Stimulated activated CD8-positive, alpha-beta memory T cell treated with anti-CD3 and anti-CD28 coated beads, Interleukin-7, amount 100 ng/mL, for 1 hour (primary cell): ENCODE results near the gene JAM2.
"Not testable (repeated sequence)": the region's sequence is repeated elsewhere in the genome, so short reads cannot be mapped to it uniquely, and the experiment has no call there.

Source experiments
- DNase-seq, 2 donors: peaks; one replicate each; pipeline ENCODE4 v3.0.0-alpha.2; 2020; ENCODE audit warnings: low read depth in 2 of 2

JAM2 gene, protein sequence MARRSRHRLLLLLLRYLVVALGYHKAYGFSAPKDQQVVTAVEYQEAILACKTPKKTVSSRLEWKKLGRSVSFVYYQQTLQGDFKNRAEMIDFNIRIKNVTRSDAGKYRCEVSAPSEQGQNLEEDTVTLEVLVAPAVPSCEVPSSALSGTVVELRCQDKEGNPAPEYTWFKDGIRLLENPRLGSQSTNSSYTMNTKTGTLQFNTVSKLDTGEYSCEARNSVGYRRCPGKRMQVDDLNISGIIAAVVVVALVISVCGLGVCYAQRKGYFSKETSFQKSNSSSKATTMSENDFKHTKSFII

DNA sequence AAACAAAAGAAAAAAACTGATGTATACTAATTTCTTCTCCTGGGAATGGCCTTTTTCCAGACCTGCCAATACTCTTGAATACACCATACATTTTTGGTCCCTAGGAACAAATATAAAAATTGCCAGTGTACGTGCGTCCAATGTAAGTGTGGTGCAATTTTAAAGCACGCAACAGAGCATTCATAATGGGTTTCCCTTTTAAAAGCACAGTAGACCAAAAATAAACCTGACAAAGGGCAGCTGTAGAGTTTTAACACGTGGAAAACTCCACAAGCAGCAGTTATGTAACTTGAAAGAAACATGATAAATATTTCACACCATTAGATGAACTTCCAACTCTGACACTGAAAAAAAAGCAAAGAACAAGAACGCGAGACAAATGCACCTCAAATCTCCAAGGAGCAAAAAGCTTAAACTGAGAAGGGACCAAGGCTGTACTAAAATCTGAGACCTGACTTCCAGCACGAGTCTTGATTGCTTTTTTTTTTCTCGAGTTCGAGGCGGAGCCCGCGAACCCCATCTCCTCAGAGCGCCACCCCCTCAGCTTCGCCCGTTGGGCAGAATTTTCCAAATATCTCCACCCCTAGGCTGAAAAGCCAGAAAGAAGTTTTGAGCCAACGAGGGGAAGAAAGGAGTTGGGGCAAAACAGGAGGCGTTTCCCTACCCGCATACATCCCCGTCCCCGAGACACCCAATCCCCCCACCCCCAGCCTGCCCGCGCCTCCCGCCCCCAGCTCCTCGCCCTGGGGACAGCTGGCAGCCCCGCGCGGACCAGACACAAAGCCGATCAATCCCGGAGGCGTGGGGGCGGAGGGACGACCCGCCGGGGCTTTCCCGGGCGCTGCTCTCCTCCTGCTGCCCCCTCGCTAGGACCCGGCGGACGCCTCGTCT lies at the start of gene JAM2:
TSS of gene JAM2 (plus strand) at position 599 of the 891 bp plus-strand sequence. CDS start 564 bp downstream, outside the sequence.
- no peak for DNase-seq

DNA sequence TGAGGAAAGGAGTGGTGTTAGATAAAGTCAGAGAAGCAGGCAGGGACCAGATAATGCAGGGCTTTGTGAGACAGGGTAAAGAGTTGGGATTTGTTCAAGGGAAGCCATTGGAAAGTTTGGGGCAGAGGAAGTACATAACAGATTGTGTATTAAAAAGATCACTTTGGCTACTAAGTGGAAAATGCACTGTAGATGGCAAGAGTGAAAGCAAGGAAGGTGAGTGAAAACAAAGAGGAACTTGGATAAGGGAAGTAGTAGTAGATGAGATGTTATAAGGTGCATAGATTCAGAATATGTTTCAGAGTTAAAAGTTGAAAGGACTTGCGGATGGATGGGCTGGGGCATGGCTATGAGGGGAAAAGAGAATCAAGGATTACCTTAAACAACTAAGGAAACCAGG lies 49.2 kb upstream of the JAM2 start:
- no peak for DNase-seq

DNA sequence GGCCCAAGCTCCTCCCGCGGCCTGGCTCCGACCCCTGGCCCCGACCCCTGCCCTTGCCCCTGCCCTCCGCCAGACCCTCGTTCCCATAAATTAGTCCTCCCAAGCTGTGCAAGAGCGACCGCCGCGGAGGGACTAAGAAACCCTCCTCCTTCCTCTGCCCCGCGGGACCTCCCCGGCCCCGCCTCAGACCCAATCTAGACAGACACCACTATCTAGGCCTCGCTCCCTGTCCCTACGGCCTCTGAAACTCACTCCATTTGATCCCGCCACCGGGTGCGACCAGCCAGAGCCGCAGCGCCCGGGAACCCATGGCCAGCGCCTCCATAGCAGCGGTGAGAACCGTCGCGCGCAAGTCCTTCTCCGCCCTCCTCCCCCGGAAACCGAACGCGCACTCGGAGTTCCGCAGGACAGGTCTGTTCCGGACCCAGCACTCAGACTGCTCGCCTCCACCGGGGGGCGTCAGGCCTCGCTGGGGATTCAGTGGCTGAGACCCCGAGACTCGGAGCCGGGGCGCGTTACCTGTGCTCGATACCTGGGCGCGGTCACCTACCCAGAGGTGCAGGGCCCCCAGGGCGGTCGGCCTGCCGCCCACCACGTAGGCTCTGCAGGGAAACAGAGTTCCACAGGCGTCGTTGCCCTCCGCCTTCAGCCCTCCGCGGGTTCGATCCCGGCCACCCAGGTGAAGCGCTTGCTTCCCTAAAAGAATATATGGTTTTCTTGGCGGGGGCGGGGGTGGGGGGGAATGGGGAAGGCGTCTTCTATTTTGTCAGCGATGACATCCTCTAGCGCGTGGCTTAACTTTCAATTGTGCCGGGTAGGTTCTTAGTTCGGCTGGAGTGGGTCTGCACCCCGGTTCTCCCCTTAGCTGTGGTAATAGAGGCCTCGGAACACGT lies 31.7 kb upstream of the JAM2 start, which contains the start of gene MRPL39:
TSS of gene MRPL39 (minus strand) at position 331 of the 893 bp plus-strand sequence. CDS start at position 325, 6 bp downstream.
- DNase-seq, result peak; percentile 69 to 75

DNA sequence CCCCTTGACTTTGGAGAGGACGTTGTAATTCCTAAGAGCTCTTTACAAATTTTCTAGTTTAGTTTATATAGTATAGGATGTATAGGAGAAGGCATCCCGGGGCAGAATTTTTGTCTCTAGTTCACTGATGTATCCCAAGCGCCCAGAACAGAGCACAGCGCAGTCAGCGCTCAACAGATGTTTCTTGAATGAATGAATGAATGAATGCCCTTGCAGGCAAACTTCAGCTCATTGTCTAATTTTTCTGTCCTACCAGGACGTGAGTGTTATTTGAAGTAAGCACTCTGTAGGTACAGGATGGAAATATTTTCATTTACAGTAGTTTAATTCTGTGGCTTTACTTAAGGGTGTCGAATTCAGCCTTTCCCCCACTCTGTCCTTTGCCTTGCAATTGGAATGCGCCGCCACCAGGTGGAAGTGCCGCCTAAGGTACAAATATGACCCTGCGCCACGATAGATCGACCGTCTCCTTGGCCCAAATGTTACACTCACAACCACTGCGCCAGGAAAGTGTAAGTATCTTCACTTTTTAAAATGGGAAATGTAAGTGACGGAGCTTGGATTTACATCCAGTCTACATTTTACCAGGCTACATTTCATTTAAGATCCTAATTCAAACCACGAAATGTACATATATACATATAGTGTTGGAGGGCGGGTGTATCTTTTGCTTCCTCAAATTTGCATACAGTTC lies 30.9 kb upstream of the JAM2 start:
- peak; percentile 50 to 53 for DNase-seq

DNA sequence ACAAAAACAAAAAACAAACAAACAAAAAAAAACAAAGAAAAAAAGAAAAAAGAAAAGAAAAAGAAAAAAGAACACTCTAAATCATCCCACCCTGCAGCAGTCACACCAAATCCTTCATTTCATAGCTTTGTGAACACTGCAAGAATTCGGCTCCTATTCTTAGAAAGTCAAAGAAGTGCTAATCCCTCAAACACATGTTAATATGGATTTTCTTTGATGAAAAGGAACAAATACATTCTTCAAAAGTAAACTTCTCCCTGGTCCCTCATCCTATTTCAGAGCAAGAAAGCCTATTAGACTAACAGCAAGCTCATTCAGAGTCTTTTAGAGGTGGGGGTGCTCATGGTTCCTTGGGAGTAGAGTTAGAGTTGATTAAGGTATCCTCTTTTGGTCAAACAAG lies 24.6 kb upstream of the JAM2 start:
- no peak for DNase-seq

DNA sequence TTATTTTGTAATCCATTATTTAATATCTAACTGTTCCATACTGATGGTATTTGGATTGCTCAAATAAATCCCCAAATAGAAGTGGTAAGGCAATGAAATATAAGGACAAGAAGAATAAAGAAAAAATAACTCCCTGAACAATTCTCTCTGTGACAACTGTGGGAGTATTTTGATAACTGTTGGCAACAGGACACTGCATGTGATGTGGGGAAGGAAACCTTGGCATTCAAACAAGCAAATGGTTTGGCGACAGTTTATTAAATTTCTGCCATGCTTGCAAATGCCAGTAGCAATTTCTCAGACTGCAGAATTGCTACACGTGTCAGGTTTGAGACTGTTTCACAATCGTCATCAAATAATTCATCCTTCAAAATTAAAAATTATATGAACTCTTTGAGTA lies 23.2 kb upstream of the JAM2 start:
- DNase-seq, result no peak

DNA sequence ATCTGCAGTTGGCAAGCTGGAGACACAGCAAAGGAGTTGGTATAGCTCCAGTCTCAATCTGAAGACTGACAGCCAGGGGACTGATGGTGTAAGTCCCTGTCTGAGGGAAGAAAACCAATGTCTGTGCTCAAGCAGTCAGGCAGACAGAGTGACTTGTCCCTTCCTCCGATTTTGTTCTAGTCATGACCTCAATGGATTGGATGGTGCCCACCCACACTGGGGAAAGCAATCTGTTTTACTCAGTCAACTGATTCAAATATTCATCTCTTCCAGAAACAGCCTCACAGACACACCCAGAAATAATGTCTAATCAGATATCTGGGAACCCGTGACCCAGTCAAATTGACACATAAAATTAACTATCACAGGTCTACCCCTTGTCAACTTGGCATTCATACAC lies 19.9 kb upstream of the JAM2 start:
- DNase-seq, result no peak

DNA sequence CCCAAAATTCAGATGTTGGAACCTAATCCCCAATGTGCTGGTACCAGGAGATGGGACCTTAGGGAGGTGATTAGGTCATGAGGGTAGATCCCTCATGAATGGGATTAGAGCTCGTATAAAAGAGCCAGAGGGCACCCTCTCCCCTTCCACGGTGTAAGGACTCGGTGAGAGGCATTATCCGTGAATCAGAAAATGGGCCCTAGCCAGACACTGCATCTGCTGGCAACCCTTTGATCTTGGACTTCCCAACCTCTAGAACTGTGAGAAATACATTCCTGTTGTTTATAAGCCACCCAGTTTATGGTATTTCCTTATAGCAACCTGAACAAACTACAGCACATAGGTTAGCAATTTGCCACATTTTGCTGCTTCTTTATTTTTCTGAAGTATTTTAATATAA lies 14.5 kb upstream of the JAM2 start:
- no peak for DNase-seq

DNA sequence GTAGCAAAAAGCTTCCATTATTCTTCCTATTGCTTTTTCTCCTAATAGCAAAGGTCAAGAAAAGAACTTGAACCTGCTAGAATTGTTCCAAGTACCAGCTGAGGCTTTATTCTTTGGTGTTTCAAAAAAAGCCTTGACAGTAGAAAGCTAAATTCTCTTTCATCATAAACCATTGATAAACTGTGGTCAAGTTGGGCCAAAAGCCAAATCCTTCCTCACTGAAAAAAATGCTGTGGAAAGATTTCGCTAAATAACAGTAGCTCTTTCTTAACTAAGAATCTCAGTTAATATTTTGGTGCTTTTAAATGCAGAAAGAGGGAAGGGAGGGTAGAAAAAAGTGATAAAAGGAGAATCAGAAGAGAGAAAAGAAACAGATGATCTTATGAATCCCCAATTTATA lies 14.0 kb upstream of the JAM2 start:
- no peak for DNase-seq

DNA sequence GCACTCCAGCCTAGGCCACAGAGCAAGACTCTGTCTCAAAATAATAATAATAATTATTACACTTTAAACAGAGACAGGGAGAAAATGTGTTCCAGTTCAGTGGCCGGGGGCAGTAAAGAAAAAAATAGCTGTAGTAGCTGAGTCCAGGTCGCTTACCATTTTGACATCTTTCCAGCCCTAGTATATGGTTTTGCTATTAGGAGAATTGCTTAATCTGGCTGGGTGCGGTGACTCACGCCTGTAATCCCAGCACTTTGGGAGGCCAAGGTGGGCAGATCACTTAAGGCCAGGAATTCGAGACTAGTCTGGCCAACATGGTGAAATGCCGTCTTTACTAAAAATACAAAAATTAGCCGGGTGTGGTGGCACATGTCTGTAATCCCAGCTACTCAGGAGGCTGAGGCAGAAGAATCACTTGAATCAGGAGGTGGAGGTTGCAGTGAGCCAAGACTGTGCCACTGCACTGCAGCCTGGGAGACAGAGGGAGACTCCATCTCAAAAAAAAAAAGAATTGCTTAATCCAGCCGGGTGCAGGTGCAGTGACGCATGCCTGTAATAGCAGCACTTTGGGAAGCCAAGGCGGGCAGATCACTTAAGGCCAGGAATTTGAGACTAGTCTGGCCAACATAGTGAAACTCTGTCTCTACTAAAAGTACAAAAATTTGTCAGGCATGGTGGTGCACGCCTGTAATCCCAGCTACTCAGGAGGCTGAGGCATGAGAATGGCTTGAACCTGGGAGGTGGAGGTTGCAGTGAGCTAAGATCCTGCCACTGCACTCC lies 13.1 kb upstream of the JAM2 start:
- not testable (repeated sequence) for DNase-seq

DNA sequence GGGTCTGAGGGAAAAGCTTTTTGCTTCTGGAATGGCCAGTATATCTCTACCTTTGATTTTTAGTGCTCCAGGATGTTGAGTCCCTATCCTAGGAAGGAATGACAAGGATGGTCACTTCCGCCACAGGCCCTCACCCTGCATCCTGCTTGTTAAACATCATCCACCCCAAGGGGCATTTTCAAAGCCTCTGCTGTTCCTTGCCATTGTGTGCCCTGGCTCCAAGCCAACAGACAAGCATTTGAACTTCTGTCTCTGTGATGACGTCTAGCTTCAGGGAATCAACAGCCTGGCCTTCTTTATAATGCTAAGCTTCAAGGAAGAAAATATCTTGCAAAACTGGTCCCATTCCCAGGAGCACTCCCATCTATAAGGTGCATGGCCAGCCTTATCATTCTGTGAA lies 12.3 kb upstream of the JAM2 start:
- no peak for DNase-seq

DNA sequence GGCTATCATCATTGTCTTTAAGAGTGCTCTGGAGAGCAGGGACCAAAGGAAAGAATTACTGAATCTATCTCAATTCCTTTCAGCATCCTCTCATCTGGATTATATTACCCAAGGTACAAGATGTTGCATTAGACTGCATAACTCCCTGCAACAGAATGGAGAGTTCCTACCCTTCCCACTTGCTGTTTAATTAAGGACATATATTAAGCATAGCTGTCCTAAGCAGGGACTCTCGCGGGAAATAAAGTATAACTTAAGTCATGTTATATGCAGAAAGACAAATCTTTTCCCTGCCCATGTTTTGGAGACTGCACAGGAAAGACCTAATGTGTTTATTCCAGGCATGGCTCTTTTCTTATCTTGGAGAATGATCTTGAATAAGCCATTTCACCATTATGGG lies 6.8 kb upstream of the JAM2 start:
- DNase-seq, result no peak

DNA sequence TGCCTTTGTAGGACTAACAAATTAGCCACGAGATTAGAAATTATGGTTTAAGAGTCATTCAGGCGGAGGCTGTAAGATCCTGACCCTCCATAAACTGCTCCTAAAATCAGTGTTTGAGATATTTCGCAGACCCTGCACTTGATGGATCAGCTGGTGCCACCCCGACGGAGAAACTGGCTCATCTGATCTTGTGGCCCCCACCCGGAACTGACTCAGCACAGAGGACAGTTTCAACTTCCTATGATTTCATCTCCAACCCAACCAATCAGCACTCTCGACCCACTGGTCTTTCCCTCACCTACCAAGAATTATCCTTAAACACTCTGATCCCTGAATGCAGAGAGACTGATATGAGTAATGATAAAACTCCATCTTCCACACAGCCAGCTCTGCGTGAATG lies 3.7 kb upstream of the JAM2 start:
- DNase-seq, result no peak

DNA sequence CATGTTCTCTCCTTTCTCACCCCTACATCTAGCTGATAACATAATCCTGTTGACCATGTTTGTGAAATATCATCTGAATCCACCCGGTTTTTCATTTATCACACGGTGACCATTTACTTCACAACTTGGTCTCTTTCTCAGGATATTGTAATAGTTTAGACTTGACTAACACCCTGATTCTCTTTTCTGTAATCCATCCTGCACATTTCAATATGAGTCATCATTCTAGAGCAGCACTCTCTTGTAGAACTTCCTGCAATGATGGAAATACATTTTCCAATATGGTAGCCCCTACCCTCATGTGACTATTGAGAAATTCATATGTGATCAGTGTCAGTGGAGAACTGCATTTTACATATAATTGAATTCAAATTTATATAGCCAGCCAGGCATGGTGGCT lies 2.3 kb upstream of the JAM2 start:
- no peak for DNase-seq

DNA sequence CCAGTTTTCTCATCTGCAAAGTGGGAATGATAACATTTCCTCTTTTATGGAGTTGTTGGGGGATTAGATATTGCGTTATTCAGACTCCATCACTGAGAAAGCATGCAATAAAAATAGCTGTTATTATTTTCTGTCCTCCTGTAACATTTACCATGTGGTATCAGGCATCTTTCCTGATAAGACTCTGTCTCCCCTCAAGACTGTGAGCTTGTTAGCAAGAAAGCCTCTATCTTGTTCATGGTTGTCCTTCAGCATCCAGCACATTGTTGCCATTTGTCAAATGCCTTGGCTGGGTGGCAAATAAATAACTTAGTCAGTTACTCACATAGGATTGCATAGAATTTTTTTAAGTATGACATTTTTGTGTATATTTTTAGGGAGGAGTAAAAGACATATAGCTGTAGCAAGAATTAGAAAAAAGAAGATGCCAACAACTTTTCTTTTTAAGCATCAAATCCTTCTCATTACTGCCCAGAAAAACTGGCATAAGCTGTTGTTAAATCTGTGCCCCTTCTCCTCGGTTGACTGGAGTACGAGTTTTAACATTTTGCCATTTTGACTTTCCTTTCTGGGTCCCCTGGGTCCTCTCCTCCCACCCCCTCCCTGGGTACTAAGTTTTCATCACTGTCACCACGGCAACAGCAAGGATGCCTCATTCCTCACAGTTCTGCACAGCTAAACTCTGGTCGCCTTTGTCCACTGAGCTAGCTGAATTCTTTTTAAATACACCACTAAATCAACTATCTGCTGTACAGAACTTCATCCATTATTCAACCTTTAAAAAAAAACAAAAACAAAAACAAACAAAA lies 1.0 kb upstream of the JAM2 start:
- no peak for DNase-seq

DNA sequence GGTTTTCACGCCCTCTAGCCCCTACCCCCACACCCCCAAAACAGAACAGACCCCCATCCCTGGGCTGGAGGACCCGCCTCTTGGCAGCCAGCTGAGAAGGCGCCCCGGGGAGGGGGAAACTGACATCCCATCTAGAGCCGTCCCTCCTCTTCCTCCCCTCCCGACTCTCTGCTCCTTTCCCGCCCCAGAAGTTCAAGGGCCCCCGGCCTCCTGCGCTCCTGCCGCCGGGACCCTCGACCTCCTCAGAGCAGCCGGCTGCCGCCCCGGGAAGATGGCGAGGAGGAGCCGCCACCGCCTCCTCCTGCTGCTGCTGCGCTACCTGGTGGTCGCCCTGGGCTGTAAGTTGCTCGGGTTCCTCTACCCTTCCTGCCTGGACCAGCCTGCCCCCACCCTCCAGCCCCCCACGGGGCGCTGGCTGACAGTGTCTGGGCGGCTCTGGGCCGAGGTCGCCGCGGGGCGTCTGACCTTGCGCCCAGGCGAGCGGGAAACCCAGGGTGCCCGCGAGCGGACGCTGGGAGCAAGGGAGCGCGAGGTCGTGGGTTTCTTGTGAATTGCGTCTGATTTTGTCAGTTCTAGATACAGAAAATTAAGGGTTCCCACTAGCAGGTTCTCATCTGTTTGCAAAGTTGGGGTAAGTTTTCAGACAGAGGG lies 618 bp downstream of the JAM2 start:
- DNase-seq, result peak in 1 of 2 donors; percentile 0

DNA sequence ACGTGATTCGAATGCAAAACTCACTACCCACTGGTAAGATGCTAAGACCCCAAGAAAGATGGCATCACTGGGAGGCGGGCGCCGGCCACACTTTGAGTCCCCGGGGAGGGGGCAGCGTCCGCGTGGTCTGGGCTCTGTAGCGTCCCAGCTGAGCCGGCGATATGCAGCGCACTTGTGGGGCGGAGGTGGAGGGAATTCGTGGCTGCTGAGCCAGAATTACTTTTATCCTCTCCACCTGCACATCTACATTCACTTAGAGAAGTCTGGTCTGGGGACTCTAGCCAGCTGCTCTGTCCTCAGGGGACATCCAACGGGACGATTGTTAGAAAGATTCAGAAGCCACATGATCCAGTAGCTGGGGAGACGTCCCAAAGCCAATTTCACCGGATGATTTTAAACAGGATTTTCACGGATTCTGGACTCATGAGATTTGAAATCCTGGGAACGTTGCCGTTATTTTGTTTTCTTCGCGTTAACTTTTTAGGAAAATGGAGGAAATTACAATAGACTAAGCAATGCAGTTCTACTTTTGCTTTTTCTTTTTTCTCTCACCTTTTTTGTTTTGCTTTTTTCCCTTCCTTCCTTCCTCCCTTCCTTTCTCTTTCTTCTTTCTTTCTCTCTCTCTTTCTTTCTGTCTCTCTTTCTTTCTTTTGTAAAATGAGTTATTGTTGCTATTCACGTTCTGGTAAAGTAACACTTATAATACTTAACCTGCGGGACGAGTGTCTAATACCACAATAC lies 1.3 kb downstream of the JAM2 start:
- DNase-seq, result no peak

DNA sequence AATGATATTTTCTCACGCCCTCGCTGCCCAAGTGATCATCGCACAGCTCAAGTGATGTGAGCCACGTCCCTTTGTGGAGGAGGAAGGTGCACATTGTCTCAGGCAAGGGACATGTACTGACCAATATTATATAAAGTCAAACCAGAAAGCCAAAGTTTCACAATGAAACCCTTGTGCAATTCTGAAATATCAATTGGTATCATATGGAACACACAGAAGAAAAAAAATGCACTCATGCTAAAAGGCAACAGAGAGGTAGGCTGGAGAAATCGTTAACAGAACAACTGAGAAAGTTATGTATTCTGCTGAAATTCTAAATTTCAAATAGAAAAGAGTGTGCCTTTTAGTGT lies 1.9 kb downstream of the JAM2 start:
- no peak for DNase-seq

DNA sequence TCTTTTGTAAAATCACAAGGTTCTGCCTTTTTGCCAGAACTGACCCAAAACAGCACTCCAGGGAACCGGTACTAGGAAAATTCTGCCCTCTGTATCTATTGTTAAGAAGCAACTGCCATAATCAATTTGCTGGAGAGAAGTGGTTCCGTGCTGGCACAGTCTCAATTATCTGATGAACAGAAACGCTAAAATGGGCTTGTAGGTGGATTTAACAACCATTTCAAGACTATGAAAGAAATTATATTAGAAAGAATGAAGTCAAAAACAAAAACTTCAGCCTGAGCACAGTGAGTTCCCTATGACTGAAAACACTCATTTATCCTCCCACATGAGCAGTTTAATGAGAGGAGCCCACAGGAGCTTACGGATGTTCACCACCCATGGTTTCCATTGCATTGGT lies 4.4 kb downstream of the JAM2 start:
- no peak for DNase-seq
